DMS114 treated with DMSO at 0.1 percent for 48 hours (cell line): Measurements from ENCODE around the gene ARHGEF4.

Experiments used
- DNase-seq: peaks from one replicate; lab custom pipeline; 2025; ENCODE audit not compliant: unreplicated experiment; lab: John Stamatoyannopoulos, UW

Gene ARHGEF4

GRCh38 chr2:131035112-131035825, 198.6 kb downstream of the ARHGEF4 start:
- DNase-seq = no peak

- no peak for DNase-seq
Measured at GRCh38 chr2:131035826-131036231, 199.1 kb downstream of the ARHGEF4 start.

- no peak for DNase-seq
Measured at GRCh38 chr2:131036269-131036668, 199.6 kb downstream of the ARHGEF4 start.

DNA sequence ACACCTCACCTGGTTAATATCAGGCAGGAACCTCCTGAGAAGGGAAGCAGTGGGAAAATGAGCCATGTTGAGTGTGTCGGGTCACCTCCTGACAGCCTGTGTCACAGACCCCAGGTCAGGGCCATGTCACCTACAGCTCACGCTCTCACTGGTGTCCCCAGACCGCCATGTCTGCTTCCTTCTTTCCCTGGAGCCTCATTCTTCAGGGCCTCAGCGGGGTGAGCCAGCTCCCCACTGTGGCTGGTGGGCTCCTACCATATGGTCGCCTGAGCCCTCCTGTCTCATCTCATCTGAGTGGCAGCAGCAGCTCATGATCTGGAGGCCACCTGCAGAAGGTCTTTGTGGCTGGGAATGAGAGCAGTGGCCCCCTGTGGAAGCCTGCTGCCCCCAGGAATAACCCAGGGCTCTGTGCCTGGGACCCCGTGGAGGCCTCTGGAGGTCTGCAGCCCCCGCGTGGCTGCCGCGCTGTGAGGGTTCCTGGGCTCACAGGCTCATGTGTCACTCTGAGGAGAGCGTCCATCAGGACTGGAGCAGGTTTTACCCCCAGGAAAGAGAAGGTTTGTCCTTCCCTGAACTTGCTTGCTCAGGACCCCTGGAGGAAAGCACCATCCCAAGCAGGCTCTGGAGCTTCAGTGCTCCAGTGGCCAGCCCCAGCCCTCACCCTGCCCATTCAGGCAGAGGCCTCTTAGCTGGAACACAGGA, 200.1 kb downstream of the ARHGEF4 start:
- DNase-seq = no peak

DNA sequence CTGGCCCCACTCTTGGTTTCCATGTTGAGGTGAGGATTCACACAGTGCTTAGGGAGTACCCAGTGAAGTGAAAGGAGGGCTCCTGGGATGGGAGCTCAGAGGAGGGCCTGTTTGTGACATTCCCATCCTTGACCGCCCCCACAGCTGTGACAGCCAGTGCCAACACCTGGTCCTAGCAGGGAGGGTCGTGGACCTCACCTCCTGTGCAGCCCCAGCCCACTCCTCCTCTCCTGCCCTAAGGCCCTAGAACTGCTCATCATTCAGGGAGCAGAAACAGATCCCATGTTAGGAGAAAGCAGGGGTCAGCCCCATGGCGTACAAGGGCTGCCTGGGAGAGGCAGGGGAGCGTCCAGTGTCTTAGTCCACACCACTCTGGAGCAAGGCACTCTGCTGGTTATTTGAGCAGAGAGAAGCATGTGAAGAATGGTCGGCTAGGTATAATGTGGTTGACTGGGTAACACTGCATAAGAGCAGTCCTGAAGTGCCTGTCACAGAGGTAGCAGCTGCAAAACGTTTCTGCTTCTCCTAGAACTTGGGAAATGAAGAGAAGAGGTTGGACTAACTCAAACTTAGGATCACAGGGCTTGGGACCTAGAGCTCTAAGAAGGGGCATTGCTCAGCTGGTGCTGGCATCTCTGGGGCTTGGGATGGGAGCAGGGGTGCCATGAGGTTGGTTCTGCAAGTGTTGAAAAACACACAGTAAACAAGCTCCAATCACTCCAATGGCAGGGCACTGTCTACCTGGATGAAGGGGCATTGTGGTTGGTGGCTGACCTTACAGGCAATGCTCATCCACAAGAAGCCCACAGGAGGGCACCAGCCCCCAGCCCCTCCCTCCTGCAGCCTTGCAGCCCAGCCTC, 200.9 kb downstream of the ARHGEF4 start:
- DNase-seq = no peak

GRCh38 chr2:131038258-131039100, 201.8 kb downstream of the ARHGEF4 start:
- no peak for DNase-seq

- DNase-seq = no peak
Measured at GRCh38 chr2:131039101-131039440, 202.4 kb downstream of the ARHGEF4 start.

DNA sequence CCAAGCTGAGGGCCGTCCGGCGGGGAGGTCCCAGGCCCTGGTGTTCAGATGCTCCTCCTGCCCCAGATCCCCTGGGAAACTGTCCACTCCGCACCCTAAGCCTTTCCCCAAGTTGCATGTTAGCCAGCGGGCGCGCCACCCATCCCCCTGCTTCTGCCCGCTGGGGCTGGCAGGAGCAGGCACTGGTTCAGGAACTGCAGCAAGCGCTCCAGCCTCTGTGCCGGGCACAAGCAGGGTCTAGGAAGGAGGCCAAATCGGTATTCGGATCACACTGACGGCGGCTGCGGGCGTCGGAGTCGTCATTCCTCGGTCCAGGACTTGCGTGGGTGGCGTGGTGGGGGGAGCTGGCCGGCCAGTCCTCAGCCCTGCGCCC, 202.8 kb downstream of the ARHGEF4 start:
- DNase-seq = no peak

GRCh38 chr2:131039908-131040660, 203.4 kb downstream of the ARHGEF4 start:
- no peak for DNase-seq

DNA sequence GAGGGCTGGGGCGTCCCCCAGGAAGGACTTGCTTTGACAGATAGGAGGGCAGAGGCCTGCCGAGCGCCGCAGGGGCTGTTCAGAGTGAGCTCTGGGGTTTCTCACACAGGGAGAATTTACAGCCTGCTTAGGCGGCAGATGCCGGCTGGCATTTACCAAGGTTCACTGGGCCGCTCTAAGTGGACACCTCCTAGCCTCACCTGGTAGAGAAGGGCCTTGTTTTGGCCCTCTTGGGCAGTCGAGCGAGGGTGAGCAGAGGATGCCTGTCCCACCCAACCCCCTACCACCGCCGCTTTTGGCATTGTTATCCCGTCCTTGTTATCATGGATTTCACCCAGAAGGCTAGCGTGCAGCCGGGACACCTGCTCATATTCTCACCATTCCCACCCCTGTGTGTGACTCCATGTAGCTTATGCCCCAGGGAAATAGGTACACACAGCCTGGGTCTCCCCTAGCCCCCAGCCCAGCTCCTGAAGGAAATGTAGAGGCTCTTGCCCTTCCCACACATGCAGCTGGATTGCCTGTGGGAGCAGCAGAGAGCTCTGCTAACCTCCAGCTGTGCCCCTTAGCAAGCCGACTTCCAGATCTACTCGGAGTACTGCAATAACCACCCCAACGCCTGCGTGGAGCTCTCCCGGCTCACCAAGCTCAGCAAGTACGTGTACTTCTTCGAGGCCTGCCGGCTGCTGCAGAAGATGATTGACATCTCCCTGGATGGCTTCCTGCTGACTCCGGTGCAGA, 204.1 kb downstream of the ARHGEF4 start:
- no peak for DNase-seq

- DNase-seq = no peak
Measured at GRCh38 chr2:131041402-131042147, 204.9 kb downstream of the ARHGEF4 start.

DNA sequence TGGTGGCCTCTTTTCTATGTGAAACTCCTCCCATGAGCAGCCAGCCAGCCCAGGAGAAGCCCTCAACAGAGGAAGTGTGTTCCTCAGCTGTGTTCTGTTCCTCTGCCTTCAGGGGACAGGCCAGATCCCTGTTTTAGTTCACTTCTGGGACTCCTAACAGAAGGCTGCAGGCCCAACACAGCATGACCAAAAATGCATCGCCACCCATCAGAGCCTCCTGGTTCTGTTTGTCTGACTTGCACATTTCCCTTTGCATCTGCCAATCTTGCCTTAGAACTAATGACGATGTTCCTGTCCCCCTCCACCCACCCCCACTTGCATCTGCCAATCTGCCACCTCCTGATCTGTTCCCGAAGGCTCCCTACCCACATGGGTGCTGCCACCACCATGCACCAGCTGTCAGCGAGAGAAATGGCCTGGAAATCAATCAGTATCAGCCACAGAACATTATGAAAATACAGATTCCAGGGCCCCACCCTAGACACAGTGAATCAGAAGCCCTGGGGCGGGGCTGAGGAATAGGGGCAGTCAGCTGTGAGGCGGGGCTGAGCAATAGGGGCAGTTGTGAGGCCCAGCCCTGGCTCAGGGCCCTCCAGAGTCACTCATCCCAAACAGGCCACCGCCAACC, 205.5 kb downstream of the ARHGEF4 start:
- no peak for DNase-seq

- DNase-seq = no peak
Measured at GRCh38 chr2:131043199-131044074, 206.7 kb downstream of the ARHGEF4 start.

DNA sequence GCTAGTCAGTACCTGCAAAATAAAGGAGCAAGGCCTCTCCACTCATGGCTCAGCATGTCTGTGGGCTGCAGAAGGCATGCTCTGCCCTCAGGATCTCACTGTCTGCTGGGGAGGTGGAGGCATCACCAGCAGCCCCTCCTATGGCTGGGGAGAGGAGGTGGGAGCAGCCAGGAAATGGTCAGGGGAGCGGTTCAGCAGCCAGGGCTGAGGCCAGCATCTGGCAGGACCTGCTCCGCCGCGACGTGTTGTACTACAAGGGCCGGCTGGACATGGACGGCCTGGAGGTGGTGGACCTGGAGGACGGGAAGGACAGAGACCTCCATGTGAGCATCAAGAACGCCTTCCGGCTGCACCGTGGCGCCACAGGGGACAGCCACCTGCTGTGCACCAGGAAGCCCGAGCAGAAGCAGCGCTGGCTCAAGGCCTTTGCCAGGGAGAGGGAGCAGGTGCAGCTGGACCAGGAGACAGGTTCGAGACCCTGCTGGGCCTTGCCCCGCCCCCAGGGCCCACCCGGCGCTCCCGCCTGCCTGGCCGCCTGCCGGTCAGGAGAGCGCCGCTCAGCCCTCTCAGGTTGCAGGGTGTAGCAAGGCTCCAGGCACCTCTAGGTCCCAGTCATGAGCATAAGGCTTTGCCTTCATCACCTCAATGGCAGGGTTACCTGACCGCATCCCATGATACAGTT, 207.5 kb downstream of the ARHGEF4 start:
- DNase-seq = no peak

- DNase-seq = no peak
Measured at GRCh38 chr2:131044757-131045150, 208.0 kb downstream of the ARHGEF4 start.

GRCh38 chr2:131045286-131046027, 208.7 kb downstream of the ARHGEF4 start:
- no peak for DNase-seq
